ENCODE data around the gene ABCB10.
A peak's percentile ranks its signal among the peaks of the same experiment; 100 is the strongest.
"Not testable (repeated sequence)": the region's sequence is repeated elsewhere in the genome, so short reads cannot be mapped to it uniquely, and the experiment has no call there.

The ABCB10 gene

DNA sequence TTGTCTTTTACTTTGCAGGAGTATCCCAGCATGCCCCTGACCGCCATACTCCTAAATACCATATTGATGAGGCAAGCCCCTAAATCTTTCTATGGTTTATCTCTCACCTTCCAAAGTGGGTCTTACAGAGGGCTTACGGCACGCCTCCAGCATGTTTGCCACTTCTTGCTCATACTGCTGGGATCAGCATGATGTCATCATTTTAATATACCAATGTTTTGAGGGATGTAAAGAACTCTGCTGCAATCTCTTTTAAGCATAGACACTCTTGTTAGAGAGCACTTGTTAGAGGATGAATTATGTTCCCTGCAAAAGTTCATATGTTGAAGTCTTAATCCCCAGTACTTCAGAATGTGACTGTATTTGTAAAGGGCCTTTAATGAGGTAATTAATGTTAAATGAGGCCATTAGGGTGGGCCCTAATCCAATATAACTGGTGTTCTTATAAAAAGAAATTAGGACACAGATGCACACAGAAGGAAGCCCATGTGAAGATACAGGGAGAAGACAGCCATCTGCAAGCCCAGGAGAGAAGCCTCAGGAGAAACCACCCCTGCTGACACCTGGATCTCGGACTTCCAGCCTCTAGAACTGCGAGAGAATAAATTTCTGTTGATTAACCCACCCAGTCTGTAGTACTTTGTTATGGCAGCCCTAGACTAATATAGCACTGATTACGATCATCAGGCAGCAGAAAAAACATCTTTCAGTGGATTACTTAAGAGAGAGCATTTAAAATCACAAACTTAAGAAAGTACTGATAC is 16.4 kb upstream of the ABCB10 start:
- DNase-seq (ENCODE audit: insufficient read length, low spot score) (no peak), FAIRE-seq (no peak)

DNA sequence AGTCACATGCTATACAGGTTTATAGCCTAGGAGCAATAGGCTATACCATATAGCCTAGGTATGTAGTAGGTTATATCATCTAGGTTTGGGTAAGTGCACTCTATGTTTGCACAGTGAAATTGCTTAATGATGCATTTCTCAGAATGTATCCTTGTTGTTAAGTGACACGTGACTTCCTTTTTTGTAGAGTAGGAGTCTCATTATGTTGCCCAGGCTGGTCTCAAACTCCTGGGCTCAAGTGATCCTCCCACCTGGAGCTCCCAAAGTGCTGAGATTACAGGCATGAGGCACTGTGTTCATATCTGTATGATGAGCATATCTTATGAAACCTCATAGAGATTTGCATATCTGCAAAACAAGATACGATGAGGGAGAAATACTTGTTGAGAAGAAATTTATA is 13.8 kb upstream of the ABCB10 start:
- FAIRE-seq (no peak), DNase-seq (ENCODE audit: insufficient read length, low spot score) (no peak)

DNA sequence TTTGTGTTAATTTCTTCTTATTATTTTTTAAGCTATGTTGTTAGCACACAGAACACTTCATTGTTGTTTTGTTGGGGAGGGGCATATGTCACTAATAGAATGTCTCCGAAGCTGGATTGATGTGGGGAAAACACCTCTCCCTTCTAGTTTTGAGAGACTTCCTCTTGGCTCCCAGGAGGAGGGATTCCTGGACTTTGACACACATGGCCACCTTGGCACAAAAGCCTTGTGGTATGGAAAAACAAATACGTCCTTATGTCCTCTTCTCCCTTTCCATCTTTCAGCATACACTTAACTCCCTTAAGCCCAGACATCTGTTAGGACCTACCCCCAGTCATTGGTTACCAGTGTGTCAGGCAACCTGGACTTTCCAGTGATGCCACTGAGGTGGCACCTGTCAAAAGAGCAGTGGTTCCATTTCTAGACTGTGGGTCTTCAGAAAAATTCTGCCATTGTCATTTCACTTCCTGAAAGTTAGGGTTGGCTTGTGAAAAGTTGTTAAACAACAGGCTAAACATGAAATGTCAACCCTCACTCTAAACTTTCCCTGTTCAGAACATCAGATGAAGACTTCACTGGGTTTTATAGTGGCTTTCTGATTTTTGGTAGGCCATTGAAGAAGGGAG is 12.5 kb upstream of the ABCB10 start:
- DNase-seq (ENCODE audit: insufficient read length, low spot score) (no peak), FAIRE-seq (no peak)

DNA sequence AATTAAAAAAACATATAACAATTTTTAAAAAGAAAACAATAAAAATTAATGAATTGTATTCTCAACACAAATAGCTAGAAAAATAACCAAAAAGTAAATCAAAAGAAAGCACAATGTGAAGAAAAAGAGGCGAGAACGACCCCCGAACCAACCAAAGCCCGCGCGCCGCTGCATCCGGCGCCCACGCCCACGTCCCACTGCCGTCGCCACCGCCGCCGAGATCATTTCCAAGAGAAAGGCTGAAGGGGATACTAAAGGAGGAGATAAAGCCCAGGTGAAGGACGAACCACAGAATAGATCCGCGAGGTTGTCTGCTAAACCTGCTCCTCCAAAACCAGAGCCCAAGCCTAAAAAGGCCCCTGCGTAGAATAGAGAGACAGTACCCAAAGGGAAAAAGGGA is 11.8 kb upstream of the ABCB10 start:
- FAIRE-seq (no peak), DNase-seq (ENCODE audit: insufficient read length, low spot score) (no peak)

DNA sequence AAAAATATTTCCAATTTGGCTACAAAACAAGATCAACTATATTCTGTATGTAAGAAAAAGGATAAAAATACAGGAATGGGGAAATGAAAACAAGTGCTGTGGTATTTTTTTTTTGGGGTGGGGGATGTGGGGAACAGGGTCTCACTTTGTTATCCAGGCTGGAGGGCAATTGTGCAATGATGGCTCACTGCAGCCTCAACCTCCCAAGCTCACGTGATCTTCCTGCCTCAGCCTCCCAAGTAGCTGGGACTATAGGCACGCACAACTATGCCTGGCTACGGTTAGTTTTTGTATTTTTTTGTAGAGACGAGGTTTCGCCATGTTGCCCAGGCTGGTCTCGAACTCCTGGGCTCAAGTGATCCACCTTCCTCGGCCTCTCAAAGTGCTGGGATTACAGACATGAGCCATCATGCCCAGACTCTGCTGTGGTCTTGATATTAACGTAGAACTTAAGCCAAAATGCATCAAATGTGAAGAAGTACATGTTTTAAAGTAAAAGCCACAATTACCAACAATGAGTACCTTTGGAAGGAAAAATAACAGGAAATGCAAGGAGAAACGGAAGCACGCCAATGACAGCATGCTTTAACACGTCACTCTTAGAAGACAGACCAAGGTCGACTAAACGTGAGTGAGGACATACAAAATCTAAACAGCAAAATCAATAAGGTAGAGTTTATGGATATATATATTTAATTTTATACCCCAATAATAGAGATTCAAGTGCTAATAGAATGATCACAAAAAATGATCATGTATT is 8.8 kb upstream of the ABCB10 start:
- DNase-seq (ENCODE audit: insufficient read length, low spot score), result no peak
- FAIRE-seq, result no peak

DNA sequence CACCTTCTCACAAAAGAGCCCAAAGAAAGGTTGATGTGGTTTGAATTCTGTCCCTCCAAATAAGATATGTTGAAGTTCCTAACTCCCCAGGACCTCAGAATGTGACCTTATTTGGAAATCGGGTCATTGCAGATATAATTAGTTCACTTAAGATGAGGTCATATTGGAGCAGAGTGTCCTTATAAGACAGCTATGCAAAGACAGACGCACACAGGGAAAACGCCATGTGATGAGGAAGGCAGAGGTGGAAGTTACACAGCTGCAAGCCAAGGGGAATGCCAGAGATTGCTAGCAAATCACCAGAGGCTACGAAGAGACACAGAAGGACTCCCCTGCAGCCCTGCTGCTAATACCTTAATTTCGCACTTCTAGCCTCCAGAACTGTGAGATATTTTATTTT is 5.2 kb upstream of the ABCB10 start:
- DNase-seq (ENCODE audit: insufficient read length, low spot score) (no peak), FAIRE-seq (no peak)

DNA sequence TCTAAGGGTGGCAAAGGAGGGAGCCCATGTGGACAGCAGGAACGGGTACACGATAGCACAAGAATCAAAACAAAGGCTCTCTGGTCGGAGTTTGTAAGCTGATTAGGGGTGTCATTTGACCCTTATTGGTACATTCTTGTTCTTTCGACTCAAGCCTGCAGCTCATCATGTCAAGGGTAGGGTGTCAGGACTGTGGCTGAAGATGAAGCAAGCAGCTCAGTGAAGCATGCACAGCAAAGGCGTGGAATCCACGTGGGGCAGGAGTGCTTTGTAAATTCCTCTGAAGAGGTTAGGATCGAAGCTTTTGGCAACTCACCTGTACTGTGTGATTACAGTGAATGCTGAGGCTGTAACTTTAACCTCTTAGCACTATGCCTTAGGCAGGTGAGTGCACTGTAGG is 4.7 kb upstream of the ABCB10 start:
- FAIRE-seq, result no peak
- no peak for DNase-seq (ENCODE audit: insufficient read length, low spot score)

DNA sequence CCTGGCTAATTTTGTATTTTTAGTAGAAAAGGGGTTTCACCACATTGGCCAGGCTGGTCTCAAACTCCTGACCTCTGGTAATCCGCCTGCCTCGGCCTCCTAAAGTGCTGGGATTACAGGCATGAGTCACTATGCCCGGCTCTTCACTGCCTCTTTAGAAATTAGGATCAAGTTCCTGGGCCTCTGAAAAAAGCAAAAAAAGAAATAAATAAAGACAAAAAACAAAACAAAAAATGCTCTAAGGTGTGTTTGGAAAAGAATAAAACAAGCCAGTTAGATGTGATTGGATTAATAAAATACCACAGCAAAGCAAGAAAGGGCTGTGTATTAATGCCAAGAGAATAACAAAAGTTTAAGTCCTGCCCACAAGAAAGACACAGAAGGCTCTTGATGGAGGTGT is 4.2 kb upstream of the ABCB10 start:
- DNase-seq (ENCODE audit: insufficient read length, low spot score) (no peak), FAIRE-seq (no peak)

DNA sequence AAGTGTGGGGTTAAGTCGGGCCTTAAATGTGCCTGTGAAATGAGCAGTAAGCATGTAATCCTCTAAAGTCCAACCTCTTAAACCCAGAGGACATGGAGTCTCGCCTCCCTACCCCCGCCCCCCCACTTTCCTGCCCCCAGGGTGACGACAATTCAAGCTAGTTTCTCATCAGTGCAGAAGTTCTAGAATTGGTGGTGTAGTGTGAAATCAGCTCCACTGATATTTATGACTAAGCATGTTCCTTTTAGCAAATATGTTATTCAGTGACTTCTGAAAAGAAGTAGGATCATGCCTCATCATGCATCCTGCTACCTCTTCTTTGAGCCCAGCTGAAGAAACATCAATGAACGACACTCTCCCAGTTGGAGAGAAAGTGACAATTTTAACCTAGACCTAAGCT is 2.6 kb upstream of the ABCB10 start:
- no peak for DNase-seq (ENCODE audit: insufficient read length, low spot score)
- FAIRE-seq, result no peak

DNA sequence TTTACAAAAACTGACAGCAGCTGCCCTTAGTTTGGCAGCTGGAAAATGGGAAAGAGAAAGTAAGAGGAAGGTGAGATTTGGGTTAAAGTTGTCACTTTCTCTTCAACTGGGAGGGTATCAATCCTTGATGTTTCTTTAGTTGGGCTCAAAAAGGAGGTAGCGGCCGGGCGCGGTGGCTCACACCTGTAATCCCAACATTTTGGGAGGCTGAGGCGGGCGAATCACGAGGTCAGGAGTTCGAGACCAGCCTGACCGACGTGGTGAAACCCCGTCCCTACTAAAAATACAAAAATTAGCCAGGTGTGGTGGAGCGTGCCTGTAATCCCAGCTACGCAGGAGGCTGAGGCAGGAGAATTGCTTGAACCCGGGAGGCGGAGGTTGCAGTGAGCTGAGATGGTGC is 1.6 kb upstream of the ABCB10 start:
- FAIRE-seq; DNase-seq (ENCODE audit: insufficient read length, low spot score): not testable (repeated sequence)

DNA sequence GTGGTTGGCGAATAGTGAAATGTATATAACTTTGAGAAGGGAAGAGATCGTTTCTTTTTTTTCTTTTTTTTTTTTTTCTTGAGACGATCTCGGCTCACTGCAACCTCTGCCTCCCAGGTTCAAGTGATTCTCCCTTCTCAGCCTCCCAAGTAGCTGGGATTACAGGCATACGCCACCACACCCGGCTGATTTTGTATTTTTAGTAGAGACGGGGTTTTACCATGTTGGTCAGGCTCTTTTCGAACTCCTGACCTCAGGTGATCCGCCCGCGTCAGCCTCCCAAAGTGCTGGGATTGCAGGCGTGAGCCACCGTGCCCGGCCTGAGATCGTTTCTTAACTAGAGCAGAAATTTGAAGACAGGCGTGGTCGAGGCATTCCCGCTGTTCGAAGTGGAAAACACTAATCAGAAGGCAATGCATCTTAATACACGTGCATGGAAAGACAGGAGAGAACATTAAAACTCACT is 862 bp upstream of the ABCB10 start:
- not testable (repeated sequence) for DNase-seq (ENCODE audit: insufficient read length, low spot score); FAIRE-seq

DNA sequence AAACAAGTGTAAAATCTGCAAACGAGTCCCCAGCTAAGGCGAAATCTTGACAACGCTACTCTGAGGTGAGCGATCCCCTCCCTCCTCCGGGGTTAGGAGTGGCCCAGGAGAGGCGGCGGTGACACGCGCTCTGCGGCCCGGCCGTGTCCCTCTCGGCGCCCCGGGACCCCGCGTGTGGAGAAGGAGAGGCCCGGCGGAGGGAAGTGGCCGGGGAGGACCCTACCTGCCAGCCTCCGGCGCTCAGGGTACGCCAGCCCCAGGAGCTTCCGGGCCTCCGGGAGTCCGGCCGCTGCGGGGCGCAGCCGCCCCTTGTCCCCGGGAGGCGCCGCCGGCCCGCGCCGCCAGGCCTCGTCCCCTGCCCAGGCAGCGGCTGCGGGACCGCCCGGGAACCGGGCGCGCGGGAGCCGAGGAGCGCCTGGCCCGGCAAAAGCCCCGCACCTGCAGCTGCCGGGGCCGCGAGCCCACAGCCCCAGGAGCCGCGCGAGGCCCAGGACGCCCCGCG is 543 bp downstream of the ABCB10 start:
- FAIRE-seq (no peak), DNase-seq (ENCODE audit: insufficient read length, low spot score) (peak; percentile 54)

DNA sequence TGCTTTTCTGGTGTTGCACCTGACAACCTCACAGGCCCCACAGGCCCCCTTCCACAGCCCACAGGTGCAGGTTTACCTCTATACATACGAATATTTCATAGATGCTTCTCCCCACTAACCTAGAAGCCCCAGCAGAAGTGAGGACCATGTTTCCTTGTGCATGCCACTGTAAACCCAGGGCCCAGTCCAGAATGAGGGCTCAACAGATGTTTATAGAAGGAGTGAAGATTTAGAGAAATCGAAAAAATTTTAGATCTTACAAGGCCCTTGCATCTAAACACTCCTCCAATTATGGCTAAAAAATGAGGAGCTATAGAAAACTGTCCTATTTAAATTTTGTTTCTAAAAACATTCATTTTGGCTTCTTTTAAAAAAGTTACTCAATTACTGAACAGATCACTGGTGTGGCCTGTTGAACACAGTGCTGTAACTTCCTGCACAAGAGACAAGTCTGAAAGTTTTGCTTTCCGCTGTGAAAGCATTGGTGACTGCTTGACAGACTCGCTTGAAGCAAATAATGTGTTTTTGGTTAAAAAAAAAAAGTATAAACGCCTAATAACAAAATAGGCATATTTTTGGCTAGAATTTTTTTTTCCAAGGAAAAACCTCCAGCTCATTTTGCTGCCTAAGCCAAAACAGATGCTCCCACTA is 1.2 kb downstream of the ABCB10 start:
- FAIRE-seq (peak; percentile 92), DNase-seq (ENCODE audit: insufficient read length, low spot score) (peak; percentile 50)

DNA sequence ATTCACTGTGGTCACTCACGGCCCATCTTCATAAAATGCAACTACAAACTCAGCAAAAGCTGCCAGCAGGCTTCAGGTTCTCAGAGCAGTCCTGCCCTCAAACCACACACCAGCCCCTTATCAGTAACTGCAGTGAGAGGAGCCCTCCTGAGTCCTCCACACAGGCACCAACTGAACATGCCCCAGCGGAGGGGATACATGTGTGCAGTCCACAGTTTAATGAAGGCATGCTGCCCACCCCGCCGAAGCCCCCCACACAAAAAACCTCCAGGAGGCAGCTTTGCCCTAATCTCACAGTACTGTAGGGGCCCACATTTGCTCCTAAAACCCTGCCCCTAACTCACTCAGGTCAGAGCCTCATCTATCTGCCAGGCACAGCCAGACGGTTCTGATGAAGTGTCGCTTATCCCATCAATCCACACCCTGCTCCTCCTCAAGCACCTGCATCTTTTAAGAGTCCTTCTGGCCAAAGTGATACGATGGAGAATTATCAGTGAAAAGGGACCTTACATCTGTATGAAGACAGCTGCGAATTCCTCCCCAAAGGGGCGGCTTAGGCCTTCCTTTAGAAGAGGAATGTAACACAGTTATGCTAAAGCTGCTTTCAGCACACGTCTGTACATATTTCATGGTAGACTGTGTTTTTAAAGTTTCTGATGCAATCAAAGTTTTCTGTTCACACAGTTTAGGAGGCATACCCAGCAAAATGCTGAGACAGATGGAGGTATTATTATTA is 3.5 kb downstream of the ABCB10 start:
- no peak for DNase-seq (ENCODE audit: insufficient read length, low spot score)
- no peak for FAIRE-seq

DNA sequence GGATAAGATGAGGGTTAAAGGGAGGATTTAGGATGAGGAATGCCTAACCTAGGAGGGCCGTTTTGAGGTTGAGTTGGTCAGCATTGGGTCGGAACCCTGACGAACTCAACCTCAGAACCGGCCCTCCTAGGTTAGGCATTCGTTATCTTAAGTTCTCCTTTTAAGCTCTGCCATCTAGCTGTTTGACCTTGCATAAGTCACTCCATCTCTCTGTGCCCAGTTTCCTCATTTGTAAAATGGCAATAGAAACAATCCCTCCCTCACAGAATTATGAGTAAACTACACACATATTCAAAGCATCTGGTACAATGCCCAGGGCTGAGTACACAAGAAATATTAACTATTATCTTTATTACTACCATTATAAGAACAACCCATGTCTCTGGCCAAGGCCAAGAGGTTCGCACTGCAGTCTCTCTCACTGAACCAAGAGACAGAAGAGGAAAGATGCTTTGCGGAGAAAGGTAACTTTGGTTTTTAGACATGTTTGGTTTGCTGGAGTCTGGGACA is 4.8 kb downstream of the ABCB10 start:
- no peak for DNase-seq (ENCODE audit: insufficient read length, low spot score)

DNA sequence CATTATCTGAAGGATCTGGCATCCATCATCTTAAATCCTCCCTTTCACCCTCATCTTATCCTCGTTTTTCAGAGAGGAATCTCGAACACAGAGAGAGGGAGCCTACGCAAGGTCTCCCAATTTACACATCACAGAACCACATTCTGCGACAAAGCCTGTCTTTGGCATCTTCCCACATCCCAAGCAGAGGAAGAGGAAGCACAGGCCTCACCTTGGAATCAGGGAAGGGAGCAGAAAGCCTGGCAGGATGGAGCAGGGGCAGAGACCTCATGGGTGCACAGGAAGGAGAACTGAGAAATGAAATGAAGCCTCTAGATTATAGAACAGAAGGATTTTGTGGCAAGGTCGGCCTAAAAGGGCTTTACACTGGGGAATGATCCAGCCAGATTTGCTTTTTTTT is 5.8 kb downstream of the ABCB10 start:
- DNase-seq (ENCODE audit: insufficient read length, low spot score) (no peak), FAIRE-seq (no peak)

More for the DNA sequence above, 4.8 kb downstream of the ABCB10 start:
- no peak for FAIRE-seq

DNA sequence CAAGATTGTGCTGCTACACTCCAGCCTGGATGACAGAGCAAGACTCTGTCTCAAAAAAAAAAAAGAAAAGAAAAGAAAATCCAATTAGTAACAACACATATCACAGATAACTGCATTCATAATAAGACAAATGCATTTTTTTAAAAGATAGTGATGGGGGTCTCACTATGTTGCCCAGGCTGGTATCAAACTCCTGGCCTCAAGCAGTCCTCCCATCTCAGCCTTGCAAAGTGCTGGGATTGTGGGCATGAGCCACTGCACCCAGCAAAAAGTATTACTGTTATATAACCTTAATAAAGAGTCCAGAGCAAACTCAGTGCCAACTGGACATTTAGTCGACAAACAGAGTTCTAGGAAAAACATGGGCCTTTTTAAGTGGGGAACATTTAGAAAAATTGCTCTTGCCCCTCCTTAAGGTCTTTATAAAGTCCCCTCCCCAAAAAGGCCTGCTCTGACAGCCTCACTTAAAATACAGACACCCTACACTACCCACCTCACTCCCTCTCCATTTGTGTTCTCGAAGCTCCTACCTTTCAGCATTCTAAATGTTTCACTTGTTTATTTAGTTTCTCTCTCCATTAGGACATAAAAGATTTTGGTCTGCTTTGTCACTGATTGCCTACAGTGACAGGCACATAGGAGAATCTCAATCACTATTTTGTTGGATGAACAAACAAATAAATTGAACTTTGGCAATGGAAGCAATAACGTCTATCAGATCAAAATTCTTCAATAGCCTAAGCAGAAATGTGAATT is 7.5 kb downstream of the ABCB10 start:
- no peak for FAIRE-seq
- no peak for DNase-seq (ENCODE audit: insufficient read length, low spot score)

DNA sequence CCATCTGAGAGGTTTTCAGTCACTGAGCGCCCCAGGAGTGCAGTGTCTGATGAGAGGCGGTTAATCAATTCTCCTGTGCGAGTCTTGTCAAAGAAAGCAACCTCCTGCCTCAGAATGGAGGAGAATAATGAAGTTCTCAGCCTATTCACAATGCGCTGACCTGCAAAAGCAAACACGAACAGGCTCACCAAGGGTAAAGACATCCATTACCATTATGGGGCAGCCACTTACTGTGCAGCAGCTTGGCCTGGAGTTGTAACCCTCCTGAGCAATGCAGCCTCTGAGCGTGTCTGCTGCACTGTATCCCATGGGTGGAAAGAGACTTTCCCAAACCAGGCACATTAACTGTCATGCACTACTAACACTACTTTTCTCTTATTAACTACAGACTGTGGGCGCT is 11.0 kb downstream of the ABCB10 start:
- no peak for FAIRE-seq
- DNase-seq (ENCODE audit: insufficient read length, low spot score), result no peak

DNA sequence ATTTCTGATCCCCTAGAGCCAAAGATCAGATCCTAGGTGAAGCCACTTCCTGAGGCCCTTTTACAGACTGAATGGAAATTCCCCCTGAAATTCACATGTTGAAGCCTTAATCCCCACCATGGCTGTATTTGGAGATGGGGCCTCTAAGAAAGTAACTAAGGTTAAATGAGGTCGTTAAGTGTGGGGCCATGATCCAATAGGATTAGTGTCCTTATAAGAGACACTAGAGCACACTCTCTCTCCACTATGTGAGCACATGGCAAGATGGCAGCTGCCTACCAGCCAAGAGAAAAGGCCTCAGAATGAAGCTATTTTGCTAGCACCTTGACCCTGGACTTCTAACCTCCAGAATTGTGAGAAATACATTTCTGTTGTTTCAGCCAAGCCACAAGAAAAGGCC is 13.9 kb downstream of the ABCB10 start:
- FAIRE-seq (no peak), DNase-seq (ENCODE audit: insufficient read length, low spot score) (no peak)
